ENCODE results near the gene FRA10AC1.
A peak's percentile ranks its signal among the peaks of the same experiment; 100 is the strongest.

Gene FRA10AC1

GRCh38 chr10:93702210-93703001 lies at the start of gene FRA10AC1:
TSS of gene FRA10AC1 (minus strand) at chr10:93702592. CDS start at chr10:93700106, 2,486 bp downstream.
- no peaks in the 10 kb centered on the region for H3K36me3 ChIP-seq (ENCODE audit: insufficient read depth)
- peak within 1 kb of the TSS; percentile 50 for H3K9ac ChIP-seq
- no peak within 1 kb of the TSS for H3K4me3 ChIP-seq (IDR thresholded peaks at IDR 0.05; ENCODE audit: insufficient read depth, low read depth, low read length)
- no peaks in the 10 kb centered on the region for H3K27me3 ChIP-seq (ENCODE audit: insufficient read depth, low read depth)
- peak within 1 kb of the TSS; percentile 34; the same call in 1 of the 2 replicates for H3K27ac ChIP-seq
- no peak for TF ChIP-seq CTCF (conservative IDR thresholded peaks at IDR 0.05; ENCODE audit: low read depth, low read length)
- peak within 1 kb of the TSS; percentile 99 for H3K4me2 ChIP-seq
- H3K4me1 ChIP-seq (ENCODE audit: low read depth, poor library complexity, severe bottlenecking): peaks cover 6% of the 10 kb centered on the region
- H4K20me1 ChIP-seq (ENCODE audit: insufficient read depth): no peaks in the 10 kb centered on the region
- no peaks in the 10 kb centered on the region for H3K79me2 ChIP-seq (ENCODE audit: insufficient read depth, low read depth)
- peak within 1 kb of the TSS; percentile 98 for H2AFZ ChIP-seq (ENCODE audit: low read depth)

- Histone ChIP-seq H3K4me2 (no peak overlapping the region), H3K27me3 (ENCODE audit: insufficient read depth, low read depth) (no peaks in the 10 kb centered on the region), H4K20me1 (ENCODE audit: insufficient read depth) (no peaks in the 10 kb centered on the region), H3K79me2 (ENCODE audit: insufficient read depth, low read depth) (no peaks in the 10 kb centered on the region), H3K4me3 (IDR thresholded peaks at IDR 0.05; ENCODE audit: insufficient read depth, low read depth, low read length) (no peak overlapping the region), H3K36me3 (ENCODE audit: insufficient read depth) (no peaks in the 10 kb centered on the region), H2AFZ (ENCODE audit: low read depth) (peak overlapping the region; percentile 15; the same call in 1 of the 2 replicates), H3K27ac (no peak overlapping the region), H3K9ac (no peak overlapping the region), H3K4me1 (ENCODE audit: low read depth, poor library complexity, severe bottlenecking) (no peaks in the 10 kb centered on the region)
- TF ChIP-seq CTCF (conservative IDR thresholded peaks at IDR 0.05; ENCODE audit: low read depth, low read length): no peak
These were observed 49.4 kb upstream of the FRA10AC1 start for GRCh38 chr10:93751832-93752231.

GRCh38 chr10:93751124-93751523 lies 48.7 kb upstream of the FRA10AC1 start:
- Histone ChIP-seq H3K4me3 (IDR thresholded peaks at IDR 0.05; ENCODE audit: insufficient read depth, low read depth, low read length) (no peak overlapping the region), H3K36me3 (ENCODE audit: insufficient read depth) (no peaks in the 10 kb centered on the region), H3K27me3 (ENCODE audit: insufficient read depth, low read depth) (no peaks in the 10 kb centered on the region), H4K20me1 (ENCODE audit: insufficient read depth) (no peaks in the 10 kb centered on the region), H2AFZ (ENCODE audit: low read depth) (no peak overlapping the region), H3K9ac (no peak overlapping the region), H3K27ac (no peak overlapping the region), H3K79me2 (ENCODE audit: insufficient read depth, low read depth) (no peaks in the 10 kb centered on the region), H3K4me2 (no peak overlapping the region), H3K4me1 (ENCODE audit: low read depth, poor library complexity, severe bottlenecking) (no peaks in the 10 kb centered on the region)
- TF ChIP-seq CTCF (conservative IDR thresholded peaks at IDR 0.05; ENCODE audit: low read depth, low read length): no peak

GRCh38 chr10:93749218-93749799 lies 46.9 kb upstream of the FRA10AC1 start:
- H3K4me2 ChIP-seq: no peak overlapping the region
- TF ChIP-seq CTCF (conservative IDR thresholded peaks at IDR 0.05; ENCODE audit: low read depth, low read length): no peak
- H3K27ac ChIP-seq: no peak overlapping the region
- no peaks in the 10 kb centered on the region for H3K4me1 ChIP-seq (ENCODE audit: low read depth, poor library complexity, severe bottlenecking)
- no peak overlapping the region for H3K9ac ChIP-seq
- no peaks in the 10 kb centered on the region for H3K79me2 ChIP-seq (ENCODE audit: insufficient read depth, low read depth)
- H4K20me1 ChIP-seq (ENCODE audit: insufficient read depth): no peaks in the 10 kb centered on the region
- no peak overlapping the region for H2AFZ ChIP-seq (ENCODE audit: low read depth)
- no peaks in the 10 kb centered on the region for H3K27me3 ChIP-seq (ENCODE audit: insufficient read depth, low read depth)
- no peaks in the 10 kb centered on the region for H3K36me3 ChIP-seq (ENCODE audit: insufficient read depth)
- H3K4me3 ChIP-seq (IDR thresholded peaks at IDR 0.05; ENCODE audit: insufficient read depth, low read depth, low read length): no peak overlapping the region
